Heart right ventricle (tissue), 16 donors: ENCODE measurements around the gene ROR2. TPM values are rescaled to one million over a fixed set of nuclear protein-coding genes. Genes with fewer than 3 reads are reported as not detected.

Source experiments
- ATAC-seq, 8 donors: fragments of 200-7000 bp; cut with Tn5 transposase; one replicate each; pipeline ENCODE4 v1.9.1; 2020; ENCODE audit warnings: mild to moderate bottlenecking in 8 of 8, moderate library complexity in 8 of 8, moderate number of reproducible peaks in 1 of 8
- DNase-seq, 2 donors: peaks; one replicate each; pipeline ENCODE4 v3.0.0-alpha.2; 2020
- H3K27ac ChIP-seq, 10 donors: fragments of 200-600 bp; sonication (generic) in 2 of 10; one replicate each; pipeline versions ENCODE4 v1.5.0 to v1.8.0; 2020 to 2022; ENCODE audit warnings: mild to moderate bottlenecking in 3 of 10
- H3K27me3 ChIP-seq, 7 donors: fragments of 200-600 bp; one replicate each; pipeline ENCODE4 v1.8.0; 2021 to 2022; ENCODE audit warnings: mild to moderate bottlenecking in 2 of 7
- H3K36me3 ChIP-seq, 9 donors: fragments of 200-600 bp; sonication (generic) in 1 of 9; one replicate each; pipeline versions ENCODE4 v1.5.0 to v1.8.0; 2020 to 2022; ENCODE audit warnings: mild to moderate bottlenecking in 2 of 9
- H3K4me1 ChIP-seq, 9 donors: fragments of 200-600 bp; sonication (generic) in 1 of 9; one replicate each; pipeline versions ENCODE4 v1.5.0 to v1.8.0; 2020 to 2022; ENCODE audit warnings: mild to moderate bottlenecking in 4 of 9
- H3K4me3 ChIP-seq, 10 donors: fragments of 200-600 bp; sonication (generic) in 2 of 10; one replicate each; pipeline versions ENCODE4 v1.5.0 to v1.8.0; 2020 to 2022; ENCODE audit warnings: mild to moderate bottlenecking in 7 of 10, moderate library complexity in 2 of 10
- H3K9me3 ChIP-seq, 11 donors: fragments of 200-600 bp in 10 of 11; sonication (generic) in 2 of 11; one replicate each; pipeline versions ENCODE4 v1.5.0 to v1.8.0; 2013 to 2022; ENCODE audit warnings: mild to moderate bottlenecking in 2 of 11, control low read depth in 1 of 11, moderate library complexity in 1 of 11
- CTCF ChIP-seq, 9 donors: fragments of 200-600 bp; sonication (generic) in 2 of 9; IDR thresholded peaks; one replicate each; pipeline versions ENCODE4 v1.5.0 to v1.8.0; 2021 to 2022; ENCODE audit warnings: antibody characterized with exemption in 9 of 9, mild to moderate bottlenecking in 5 of 9, moderate library complexity in 1 of 9
- WGBS, 2 donors: extraction: QIAGEN DNeasy Blood & Tissue Kit; methylation state at CpG; one replicate each; pipeline ENCODE4 v1.1.7; 2013; ENCODE audit warnings: inconsistent platforms in 1 of 2; 5-methylcytosine and 5-hydroxymethylcytosine counted together
- intact Hi-C, 10 donors: fragments of 100-400 bp; cut with DNase I; formaldehyde crosslinking; loops; one replicate each; pipeline versions ENCODE4 v1.11.1 to v1.14.2; 2022
- polyA plus RNA-seq, 2 donors: library from polyadenylated mRNA; stranded (reverse); fragments of 200-250 nt; gene quantifications; one replicate each; pipeline ENCODE4 v1.2.3, GENCODE V29; 2013
- total RNA-seq, 10 donors: library from RNA; stranded (reverse); fragmentation: NEBNext Ultra II Directional in 3 of 10; extraction: Animal tissue kit (Norgen Biotek cat#: 25700) in 3 of 10; gene quantifications; one replicate each; pipeline versions ENCODE4 v1.2.1 to v1.2.4, GENCODE V29; 2021 to 2023
- donor health status: Arrhythmogenic right ventricular cardiomyopathy.
- donor health status: ischemic (EF 13 %, LVEDD 7.1; RV severe dilation, severe dysfunction).
- donor health status: healthy with polysubstance abuse.
- donor health status: DM: no; HTN: yes; CAD: no.
- donor health status: DM: no; HTN: no; CAD: no.
- donor health status: ischemic (EF 25% LVEDD 6.9; RV normal size, moderate dysfunction).
- donor health status: ischemic (EF 25% LVEDD 5.7; RV mildly dilated, moderate dysfunction).
- donor health status: healthy.
- donor health status: DM: yes; HTN: yes; CAD: no.
- donor health status: Ischemic cardiomyopathy.
- donor health status: ischemic (EF 35%, LVEDD 5.7; RV mildly dilated, moderate dysfunction).
- donor health status: nonischemic (EF 11% LVEDD 7.7; RV severe dilation, severe dysfunction).
- donor health status: DM: yes; HTN: yes; CAD: no.
- donor health status: PGD.
- donor health status: ischemic (EF 29% LVEDD 5.4; RV normal size, mild dysfunction).
- donor health status: nonischemic (EF 23%, LVEDD 6.1; RV moderate dilation, normal function).

ROR2 gene
- total and polyA plus RNA-seq, 12 donors = 0.11 to 1.4 (median 0.47) TPM

- Histone ChIP-seq H3K4me1 (no peaks in the 10 kb centered on the region), H3K9me3 (no peaks in the 10 kb centered on the region), H3K27me3 (no peaks in the 10 kb centered on the region), H3K4me3 (no peak overlapping the region), H3K27ac (no peak overlapping the region), H3K36me3 (no peaks in the 10 kb centered on the region)
- no peak for DNase-seq
- peak in 4 of 8 donors; percentile 35 to 96 (median 88) for ATAC-seq
- no peak for TF ChIP-seq CTCF (IDR thresholded peaks at IDR 0.05)
- 55 to 66% methylated on average over 6 of the region's 6 CpGs for WGBS, 2 donors
- intact Hi-C loops = no loop called here
Observed at GRCh38 chr9:91873637-91874051, 76.4 kb downstream of the ROR2 start.

- intact Hi-C loops = no loop called here
- WGBS, 2 donors = 75% methylated on average over 5 of the region's 5 CpGs
- H3K36me3 ChIP-seq = no peaks in the 10 kb centered on the region
- no peaks in the 10 kb centered on the region for H3K4me1 ChIP-seq
- H3K9me3 ChIP-seq = no peaks in the 10 kb centered on the region
- no peak overlapping the region for H3K4me3 ChIP-seq
- no peak for TF ChIP-seq CTCF (IDR thresholded peaks at IDR 0.05)
- ATAC-seq (no peak), DNase-seq (no peak)
- no peak overlapping the region for H3K27ac ChIP-seq
- H3K27me3 ChIP-seq = peaks cover 0 to 13% (median 0%) of the 10 kb centered on the region in 7 donors
Observed at GRCh38 chr9:91868732-91869391, 81.2 kb downstream of the ROR2 start.

- no peaks in the 10 kb centered on the region for H3K36me3 ChIP-seq
- no peak for TF ChIP-seq CTCF (IDR thresholded peaks at IDR 0.05)
- H3K4me1 ChIP-seq = no peaks in the 10 kb centered on the region
- H3K27me3 ChIP-seq = peaks cover 0 to 13% (median 0%) of the 10 kb centered on the region in 7 donors
- no peak overlapping the region for H3K4me3 ChIP-seq
- DNase-seq (no peak), ATAC-seq (no peak)
- intact Hi-C loops = no loop called here
- no peaks in the 10 kb centered on the region for H3K9me3 ChIP-seq
- 84 to 90% methylated on average over 6 of the region's 6 CpGs for WGBS, 2 donors
- no peak overlapping the region for H3K27ac ChIP-seq
Observed at GRCh38 chr9:91867740-91868139, 82.3 kb downstream of the ROR2 start.

- no peak for TF ChIP-seq CTCF (IDR thresholded peaks at IDR 0.05)
- DNase-seq = no peak
- H3K27ac ChIP-seq = no peak overlapping the region
- H3K4me3 ChIP-seq = no peak overlapping the region
- 40 to 42% methylated on average over 5 of the region's 5 CpGs for WGBS, 2 donors
- no peaks in the 10 kb centered on the region for H3K36me3 ChIP-seq
- no peak for ATAC-seq
- peaks cover 0 to 13% (median 0%) of the 10 kb centered on the region in 7 donors for H3K27me3 ChIP-seq
- H3K9me3 ChIP-seq = no peaks in the 10 kb centered on the region
- H3K4me1 ChIP-seq = no peaks in the 10 kb centered on the region
- intact Hi-C loops = no loop called here
Observed at GRCh38 chr9:91865041-91865440, 85.0 kb downstream of the ROR2 start.
